Large intestine (tissue), 3 donors: ENCODE data around the gene CAPZB. TPM values are rescaled to one million over a fixed set of nuclear protein-coding genes. Genes with fewer than 3 reads are reported as not detected.

Experiments used
- DNase-seq, 2 donors: peaks; one replicate each; pipeline versions ENCODE4 v3.0.0 to v3.0.0-alpha.2; 2013
- H3K27ac ChIP-seq: one replicate; pipeline ENCODE4 v1.5.1; 2013; ENCODE audit warnings: low read length
- H3K27me3 ChIP-seq: 2 replicates; pipeline ENCODE4 v1.6.1; 2013; ENCODE audit warnings: low read length; ENCODE audit not compliant: control insufficient read depth, insufficient read depth
- H3K36me3 ChIP-seq: 2 replicates; pipeline ENCODE4 v1.6.1; 2013; ENCODE audit warnings: low read length; ENCODE audit not compliant: control insufficient read depth, insufficient read depth
- H3K4me1 ChIP-seq: one replicate; pipeline ENCODE4 v1.6.1; 2013; ENCODE audit warnings: low read length; ENCODE audit not compliant: control insufficient read depth, insufficient read depth
- H3K4me3 ChIP-seq: one replicate; pipeline ENCODE4 v1.5.1; 2013; ENCODE audit warnings: low read length
- H3K9me3 ChIP-seq: one replicate; pipeline ENCODE4 v1.6.1; 2013; ENCODE audit warnings: mild to moderate bottlenecking, low read depth, low read length, moderate library complexity; ENCODE audit not compliant: control insufficient read depth
- WGBS: methylation state at CpG from one replicate; pipeline ENCODE4 v1.1.5; 2013; ENCODE audit warnings: low lambda C conversion rate; ENCODE audit not compliant: insufficient coverage; 5-methylcytosine and 5-hydroxymethylcytosine counted together
- polyA plus RNA-seq: library from polyadenylated mRNA; unstranded; fragments of 120-200 nt; gene quantifications from one replicate; pipeline ENCODE4 v1.2.1, GENCODE V29; 2013

Gene CAPZB
- polyA plus RNA-seq, 1 donor, result 245 TPM

DNA sequence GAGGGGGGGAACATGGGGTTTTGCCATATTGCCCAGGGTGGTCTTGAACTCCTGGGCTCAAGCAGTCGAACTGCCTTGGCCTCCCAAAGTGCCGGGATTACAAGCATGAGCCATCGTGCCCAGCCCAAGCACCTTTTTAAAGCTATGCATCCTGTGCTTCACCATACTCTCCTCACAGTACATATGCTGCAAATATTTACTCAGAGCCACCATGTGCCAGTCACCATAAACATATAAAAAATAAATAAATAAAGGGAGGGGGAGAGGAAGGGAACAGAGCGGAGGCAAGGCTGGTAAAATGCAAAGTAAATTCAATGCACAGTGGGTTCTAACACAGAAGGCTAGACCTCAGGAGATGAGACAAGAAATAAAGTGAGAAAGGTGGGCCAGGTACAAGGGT is 64.7 kb downstream of the CAPZB start:
- Histone ChIP-seq H3K36me3 (peaks cover 40% of the 10 kb centered on the region), H3K27ac (no peak overlapping the region), H3K27me3 (no peaks in the 10 kb centered on the region), H3K4me1 (peaks cover 13% of the 10 kb centered on the region), H3K9me3 (no peaks in the 10 kb centered on the region), H3K4me3 (no peak overlapping the region)
- 83% methylated on average over 1 of the region's 4 CpGs for WGBS
- no peak for DNase-seq

DNA sequence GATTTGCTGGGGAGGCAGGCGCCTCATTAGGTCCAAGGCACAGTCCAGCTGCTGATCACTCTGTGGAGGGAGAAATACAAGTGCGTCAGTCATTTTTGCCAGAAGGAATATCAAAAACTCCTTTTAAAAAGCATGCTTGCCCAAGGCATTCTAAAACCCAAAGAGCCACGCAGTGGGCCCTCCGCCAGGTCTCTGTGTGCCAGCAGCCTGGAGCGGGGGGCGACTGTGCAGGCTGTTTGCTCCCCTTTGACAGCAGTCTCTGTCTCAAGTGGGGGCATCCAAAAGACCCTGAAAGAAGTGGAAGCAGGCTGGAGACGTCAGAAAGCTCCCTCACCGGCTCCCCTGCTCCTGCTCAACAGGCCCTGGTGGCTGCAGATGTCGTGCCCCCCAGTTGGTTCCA is 65.6 kb downstream of the CAPZB start:
- Histone ChIP-seq H3K9me3 (no peaks in the 10 kb centered on the region), H3K27ac (no peak overlapping the region), H3K4me3 (no peak overlapping the region), H3K36me3 (peaks cover 40% of the 10 kb centered on the region), H3K4me1 (peaks cover 5% of the 10 kb centered on the region), H3K27me3 (no peaks in the 10 kb centered on the region)
- no peak for DNase-seq
- WGBS, result no CpG with 5 or more reads among the region's 9 CpGs

DNA sequence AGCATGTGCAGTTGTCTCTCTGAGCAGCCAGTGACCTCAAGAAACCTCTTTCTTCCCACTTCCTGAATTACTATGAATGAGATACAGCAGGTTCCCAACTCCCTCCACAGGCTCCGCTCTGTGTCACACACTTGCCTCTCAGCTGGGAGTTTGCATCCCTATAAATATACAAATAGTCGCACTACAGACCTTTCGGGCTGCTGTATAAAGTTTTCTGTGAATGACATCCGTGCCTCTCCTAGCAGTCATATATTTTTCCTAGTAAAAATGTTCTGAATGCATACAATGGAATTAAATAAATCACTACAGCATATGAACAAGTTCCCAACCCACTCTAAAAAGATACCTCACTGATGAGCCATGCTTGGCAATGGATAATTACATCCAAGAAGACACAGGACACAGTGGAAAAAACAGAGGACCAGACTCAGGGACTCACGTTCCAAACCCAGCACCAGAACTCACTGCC is 66.8 kb downstream of the CAPZB start:
- Histone ChIP-seq H3K36me3 (peaks cover 40% of the 10 kb centered on the region), H3K9me3 (no peaks in the 10 kb centered on the region), H3K4me3 (no peak overlapping the region), H3K27me3 (no peaks in the 10 kb centered on the region), H3K27ac (no peak overlapping the region), H3K4me1 (peaks cover 6% of the 10 kb centered on the region)
- no peak for DNase-seq
- WGBS, result no CpG with 5 or more reads among the region's 5 CpGs

DNA sequence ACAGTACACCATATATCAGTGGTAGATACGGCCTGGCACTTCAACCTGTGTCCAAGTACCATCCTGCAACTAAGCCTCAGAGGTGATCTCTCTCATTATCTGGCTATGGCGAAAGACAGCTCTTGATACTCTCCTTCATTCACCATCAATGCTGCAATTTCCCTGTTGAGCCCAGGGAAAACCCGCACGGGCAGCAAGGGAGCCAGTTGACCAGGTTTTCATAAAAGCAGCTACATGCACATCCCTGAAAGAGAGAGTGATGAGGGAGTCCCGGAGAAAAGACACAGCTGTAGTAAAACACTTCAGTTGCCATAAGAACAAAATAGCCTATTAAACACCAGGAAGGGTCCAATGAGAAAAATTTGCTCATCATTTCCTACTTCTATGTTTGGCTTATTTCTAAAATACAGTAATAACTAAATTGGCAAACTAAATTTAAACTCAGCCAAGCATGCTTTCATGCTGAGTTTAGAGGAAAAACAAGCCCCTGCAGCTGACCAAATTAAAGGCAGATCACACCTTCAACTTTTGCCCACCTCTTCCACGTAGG is 68.3 kb downstream of the CAPZB start:
- no peak overlapping the region for H3K27ac ChIP-seq
- 80% methylated on average over 2 of the region's 6 CpGs for WGBS
- peaks cover 6% of the 10 kb centered on the region for H3K4me1 ChIP-seq
- H3K4me3 ChIP-seq, result no peak overlapping the region
- H3K36me3 ChIP-seq, result peaks cover 42% of the 10 kb centered on the region
- DNase-seq, result no peak
- H3K27me3 ChIP-seq, result no peaks in the 10 kb centered on the region
- no peaks in the 10 kb centered on the region for H3K9me3 ChIP-seq

DNA sequence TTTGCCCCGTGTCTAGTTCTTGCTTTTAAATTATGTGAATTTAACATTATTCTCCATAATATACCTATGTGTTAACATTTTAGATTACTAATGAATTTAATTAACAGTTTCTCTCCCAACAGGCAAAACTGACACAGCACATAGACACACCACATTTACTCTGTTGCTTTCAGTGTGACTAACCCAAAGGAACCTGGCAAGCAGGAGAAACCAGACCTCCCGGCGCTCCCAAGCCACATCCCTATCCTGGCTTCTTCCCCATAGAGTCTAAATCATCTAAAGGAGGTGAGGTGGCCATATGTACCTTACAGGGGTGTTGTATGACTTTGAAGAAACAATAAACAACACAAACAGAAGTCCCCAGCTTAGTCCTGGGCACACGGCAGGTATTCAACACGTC is 69.2 kb downstream of the CAPZB start:
- whole genome bisulfite sequencing, result no CpG with 5 or more reads among the region's 5 CpGs
- Histone ChIP-seq H3K4me3 (no peak overlapping the region), H3K9me3 (no peaks in the 10 kb centered on the region), H3K4me1 (peaks cover 6% of the 10 kb centered on the region), H3K27me3 (no peaks in the 10 kb centered on the region), H3K36me3 (peaks cover 46% of the 10 kb centered on the region), H3K27ac (no peak overlapping the region)
- DNase-seq, result no peak

DNA sequence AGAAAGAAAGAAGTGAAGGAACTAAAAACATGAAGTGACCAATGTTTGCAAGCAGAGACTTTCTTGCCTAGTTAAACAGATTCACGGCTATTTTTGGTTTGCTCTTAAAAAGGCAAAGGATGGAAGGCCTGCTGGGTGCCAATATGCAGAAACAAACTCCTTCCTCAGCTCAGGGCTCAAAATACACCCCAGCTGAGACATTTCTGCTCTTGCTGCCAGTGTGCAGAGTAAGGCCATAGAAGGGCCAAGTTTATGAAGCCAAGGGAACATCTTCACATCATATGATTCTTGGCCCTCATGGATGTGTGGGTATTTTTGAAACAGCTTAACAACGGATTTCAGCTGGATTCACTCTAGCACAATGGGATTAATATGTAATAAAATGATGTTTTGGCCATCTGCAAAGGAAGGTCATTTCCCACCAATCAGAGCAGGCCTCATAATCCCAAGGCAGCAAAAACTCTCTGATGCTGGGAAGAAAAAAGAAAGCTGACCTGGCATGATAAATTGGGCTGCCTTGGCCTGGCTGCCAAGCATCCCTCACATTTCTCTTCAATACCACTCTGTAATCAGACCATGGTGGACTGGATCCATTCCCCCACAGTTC is 70.7 kb downstream of the CAPZB start:
- no peak for DNase-seq
- H3K27ac ChIP-seq, result peak overlapping the region; percentile 27
- peaks cover 6% of the 10 kb centered on the region for H3K4me1 ChIP-seq

DNA sequence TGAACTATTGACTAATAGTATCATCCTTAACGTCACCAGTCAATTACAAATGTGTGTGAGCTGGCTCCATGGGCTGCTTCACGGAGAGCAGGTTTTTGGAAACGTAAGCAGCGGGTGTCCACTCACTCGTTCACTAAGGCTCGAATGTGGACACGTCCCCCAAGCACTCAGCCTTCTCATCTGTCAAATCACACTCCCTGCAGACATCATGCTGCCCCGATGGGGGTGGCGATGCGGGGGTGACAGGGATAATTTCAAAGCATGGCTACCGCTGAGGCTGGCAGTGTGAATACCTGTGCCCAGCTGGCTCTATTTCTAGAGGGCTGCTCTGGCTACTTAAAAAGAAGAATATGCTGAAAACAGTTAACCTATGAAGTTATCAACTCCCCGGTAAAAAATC is 71.3 kb downstream of the CAPZB start:
- Histone ChIP-seq H3K4me3 (no peak overlapping the region), H3K9me3 (no peaks in the 10 kb centered on the region), H3K27me3 (no peaks in the 10 kb centered on the region), H3K27ac (peak overlapping the region; percentile 27), H3K36me3 (peaks cover 44% of the 10 kb centered on the region), H3K4me1 (peaks cover 6% of the 10 kb centered on the region)
- no peak for DNase-seq
- no CpG with 5 or more reads among the region's 12 CpGs for WGBS

More for the DNA sequence above, 70.7 kb downstream of the CAPZB start:
- WGBS, result 100% methylated on average over 1 of the region's 2 CpGs
- H3K4me3 ChIP-seq, result no peak overlapping the region
- no peaks in the 10 kb centered on the region for H3K27me3 ChIP-seq
- H3K9me3 ChIP-seq, result no peaks in the 10 kb centered on the region
- peaks cover 48% of the 10 kb centered on the region for H3K36me3 ChIP-seq

DNA sequence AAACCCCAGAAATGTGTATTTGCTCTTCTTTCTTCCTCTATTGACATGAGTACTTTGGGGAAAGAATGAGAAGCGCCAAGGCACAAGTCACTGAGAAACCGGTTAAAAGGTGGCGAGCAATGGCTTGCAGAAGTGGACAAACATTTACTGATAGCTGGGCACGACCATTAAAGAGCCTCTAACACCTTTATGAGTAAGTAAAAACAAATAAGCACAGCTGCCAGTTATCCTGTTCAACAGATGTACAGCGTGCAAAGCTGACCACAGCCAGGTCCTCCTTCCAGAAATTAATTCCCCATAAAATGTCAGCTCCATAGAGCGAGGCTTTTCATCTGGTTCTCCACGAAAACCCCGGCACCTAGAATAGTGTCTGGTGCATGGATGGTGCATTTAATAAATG is 72.7 kb downstream of the CAPZB start:
- H3K27ac ChIP-seq, result no peak overlapping the region
- H3K4me1 ChIP-seq, result peaks cover 6% of the 10 kb centered on the region
- no peaks in the 10 kb centered on the region for H3K9me3 ChIP-seq
- WGBS, result no CpG with 5 or more reads among the region's 8 CpGs
- H3K36me3 ChIP-seq, result peaks cover 33% of the 10 kb centered on the region
- no peak overlapping the region for H3K4me3 ChIP-seq
- no peaks in the 10 kb centered on the region for H3K27me3 ChIP-seq
- no peak for DNase-seq

DNA sequence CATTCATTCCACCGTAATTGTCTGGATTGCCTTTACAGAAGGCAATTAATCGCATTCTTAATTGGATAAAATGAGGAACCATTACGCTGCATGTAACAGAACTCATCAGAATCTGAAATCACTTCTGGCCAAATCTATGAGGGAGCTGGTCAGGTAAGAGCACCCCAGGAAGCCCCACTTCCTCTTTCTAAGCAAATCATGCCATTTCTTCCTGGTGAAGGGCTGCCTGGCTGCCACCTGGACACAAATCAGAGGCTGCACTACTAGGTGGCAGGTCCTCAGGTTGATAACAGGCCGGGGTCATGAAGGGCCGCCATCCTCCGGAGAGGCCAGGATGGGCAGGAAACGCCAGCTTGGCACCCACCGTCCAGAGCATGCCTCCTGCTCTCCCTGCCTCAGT is 73.7 kb downstream of the CAPZB start:
- no peaks in the 10 kb centered on the region for H3K27me3 ChIP-seq
- no peak for DNase-seq
- H3K4me3 ChIP-seq, result no peak overlapping the region
- no peaks in the 10 kb centered on the region for H3K9me3 ChIP-seq
- H3K4me1 ChIP-seq, result peaks cover 6% of the 10 kb centered on the region
- H3K27ac ChIP-seq, result no peak overlapping the region
- WGBS, result 68% methylated on average over 3 of the region's 8 CpGs
- peaks cover 31% of the 10 kb centered on the region for H3K36me3 ChIP-seq

DNA sequence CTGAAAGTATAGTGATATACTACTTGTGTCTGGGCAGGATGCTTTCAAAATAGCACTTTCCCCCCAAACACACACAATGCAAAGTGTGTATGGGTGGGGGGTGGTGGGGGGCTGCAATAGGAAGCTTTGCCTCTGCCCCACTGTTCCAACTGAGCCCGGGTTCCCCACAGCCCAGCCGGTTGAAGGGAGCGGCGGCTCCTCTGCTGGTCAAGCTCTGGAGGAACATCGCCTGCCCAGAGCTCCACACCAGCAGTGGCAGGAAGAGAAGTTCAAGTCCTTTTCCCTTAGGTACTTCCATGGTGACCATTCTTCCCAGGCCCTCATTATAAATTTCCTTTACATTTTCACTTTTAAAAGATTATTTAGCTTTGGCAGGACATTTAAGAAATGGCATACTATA is 74.9 kb downstream of the CAPZB start:
- Histone ChIP-seq H3K9me3 (no peaks in the 10 kb centered on the region), H3K27ac (no peak overlapping the region), H3K4me1 (peaks cover 9% of the 10 kb centered on the region), H3K27me3 (no peaks in the 10 kb centered on the region), H3K4me3 (no peak overlapping the region), H3K36me3 (peaks cover 22% of the 10 kb centered on the region)
- no CpG with 5 or more reads among the region's 5 CpGs for WGBS
- DNase-seq, result no peak
